T1000 (cell line): Measurements from ENCODE around the gene ERCC5.

Experiments
- DNase-seq: peaks from one replicate; lab custom pipeline; 2025; ENCODE audit warnings: mixed read lengths; lab: John Stamatoyannopoulos, UW

The ERCC5 gene

DNA sequence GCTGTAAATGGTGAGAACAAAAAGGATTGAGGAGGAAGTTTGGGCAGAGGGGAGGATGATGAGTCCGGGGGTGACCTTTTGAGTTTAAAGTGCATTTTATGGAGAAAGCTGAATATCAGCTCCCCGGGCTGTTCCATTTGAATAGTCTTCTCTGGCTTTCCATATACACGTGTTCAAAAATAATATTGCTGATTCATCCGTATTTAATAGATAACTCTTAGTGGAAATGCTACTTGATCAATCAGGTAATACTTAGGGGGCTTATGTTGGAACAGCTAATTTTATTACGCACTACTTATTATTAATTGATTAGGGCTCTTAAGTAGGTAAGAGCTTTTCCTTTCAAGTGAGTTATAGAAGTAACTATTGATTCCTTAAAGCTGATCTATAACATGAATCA, 76.4 kb downstream of the ERCC5 start:
- no peak for DNase-seq
